ENCODE data around the gene EMX2.

EMX2 gene

GRCh38 chr10:117543225-117544003 is 868 bp downstream of the EMX2 start:
- peak in 1 of 56 donors; percentile 25 for DNase-seq

GRCh38 chr10:117544004-117544701 is 1.6 kb downstream of the EMX2 start:
- no peak for DNase-seq

GRCh38 chr10:117544711-117545140 is 2.2 kb downstream of the EMX2 start:
- peak in 1 of 56 donors; percentile 20 for DNase-seq

GRCh38 chr10:117545141-117546019 is 2.8 kb downstream of the EMX2 start:
- no peak for DNase-seq

GRCh38 chr10:117546020-117546580 is 3.6 kb downstream of the EMX2 start:
- DNase-seq: no peak

- peak in 4 of 56 donors; percentile 23 to 47 (median 26) for DNase-seq
Measured at GRCh38 chr10:117546581-117547015, 4.1 kb downstream of the EMX2 start.

GRCh38 chr10:117547016-117547715 is 4.6 kb downstream of the EMX2 start:
- no peak for DNase-seq

- no peak for DNase-seq
Measured at GRCh38 chr10:117547716-117548668, 5.4 kb downstream of the EMX2 start.

GRCh38 chr10:117549100-117549585 is 6.6 kb downstream of the EMX2 start:
- no peak for DNase-seq

GRCh38 chr10:117550076-117550475 is 7.5 kb downstream of the EMX2 start:
- no peak for DNase-seq

- DNase-seq: no peak
Measured at GRCh38 chr10:117550599-117551329, 8.2 kb downstream of the EMX2 start.

GRCh38 chr10:117551330-117552155 is 9.0 kb downstream of the EMX2 start:
- DNase-seq: no peak

- DNase-seq: peak in 30 of 56 donors; percentile 12 to 79 (median 44)
Measured at GRCh38 chr10:117552156-117552631, 9.6 kb downstream of the EMX2 start.

GRCh38 chr10:117552701-117553141 is 10.2 kb downstream of the EMX2 start:
- DNase-seq: no peak

GRCh38 chr10:117553142-117553814 is 10.7 kb downstream of the EMX2 start:
- DNase-seq: peak in 1 of 56 donors; percentile 10

- no peak for DNase-seq
Measured at GRCh38 chr10:117553815-117554172, 11.2 kb downstream of the EMX2 start.

Data from nucleus accumbens (tissue), 56 donors.